SU-DHL-6 (cell line): ENCODE results near the gene PTCRA.

ENCODE experiments used
- H2AFZ ChIP-seq: fragments of 200-600 bp; sonication (generic); 2 replicates; pipeline ENCODE4 v1.6.1; 2014; ENCODE audit warnings: low read depth, mild to moderate bottlenecking, moderate library complexity, mixed read lengths, antibody characterized with exemption, low read length; ENCODE audit not compliant: severe bottlenecking
- H3F3A ChIP-seq: fragments of 200-600 bp; shearing (Covaris generic); 2 replicates; pipeline ENCODE4 v1.6.0; 2016; ENCODE audit warnings: antibody characterized with exemption, mild to moderate bottlenecking; ENCODE audit not compliant: insufficient read depth
- H3K27ac ChIP-seq: fragments of 200-600 bp; sonication (generic); 2 replicates; pipeline ENCODE4 v1.5.1; 2016; ENCODE audit warnings: low read depth, mild to moderate bottlenecking, low read length, moderate library complexity, mixed read lengths
- H3K27me3 ChIP-seq: fragments of 200-600 bp; sonication (generic), shearing (Covaris generic); 2 replicates; pipeline ENCODE4 v1.6.0; 2014; ENCODE audit warnings: mild to moderate bottlenecking, low read length
- H3K36me3 ChIP-seq: fragments of 200-600 bp; sonication (generic); 2 replicates; pipeline ENCODE4 v1.6.1; 2014; ENCODE audit warnings: mild to moderate bottlenecking, low read length, mixed read lengths
- H3K4me2 ChIP-seq: fragments of 300-600, 200-600 bp; shearing (Covaris generic), sonication (generic); 2 replicates; pipeline ENCODE4 v1.6.0; 2014; ENCODE audit warnings: low read length, low read depth, mild to moderate bottlenecking; ENCODE audit not compliant: poor library complexity, severe bottlenecking
- H3K4me3 ChIP-seq: fragments of 200-600 bp; sonication (generic); 2 replicates; pipeline ENCODE4 v1.5.1; 2014; ENCODE audit warnings: antibody characterized with exemption, low read length, mild to moderate bottlenecking, mixed read lengths; ENCODE audit not compliant: insufficient read depth, poor library complexity, severe bottlenecking
- H3K79me2 ChIP-seq: fragments of 200-600 bp; sonication (generic); 2 replicates; pipeline ENCODE4 v1.6.1; 2014; ENCODE audit warnings: mild to moderate bottlenecking, low read length, moderate library complexity; ENCODE audit not compliant: insufficient read depth
- H3K9ac ChIP-seq: fragments of 200-600 bp; sonication (generic); 2 replicates; pipeline ENCODE4 v1.7.0; 2014; ENCODE audit warnings: mild to moderate bottlenecking, low read length
- H3K9me2 ChIP-seq: fragments of 200-600 bp; sonication (generic); replicated peaks from 2 replicates; pipeline ENCODE4 v1.6.1; 2014; ENCODE audit warnings: low read length; ENCODE audit not compliant: insufficient read depth
- H3K9me3 ChIP-seq: fragments of 200-600 bp; sonication (generic); 2 replicates; pipeline ENCODE4 v1.6.1; 2014; ENCODE audit warnings: low read length, mixed read lengths; ENCODE audit not compliant: insufficient read depth
- H4K20me1 ChIP-seq: fragments of 200-600 bp; sonication (generic); 2 replicates; pipeline ENCODE4 v1.6.1; 2014; ENCODE audit warnings: low read depth, mild to moderate bottlenecking, antibody characterized with exemption, low read length, moderate library complexity, mixed read lengths
- CTCF ChIP-seq: fragments of 200-600 bp; sonication (generic); IDR thresholded peaks from one replicate; pipeline ENCODE4 v1.5.1; 2017; ENCODE audit warnings: antibody characterized with exemption, mild to moderate bottlenecking, low read length, moderate library complexity; ENCODE audit not compliant: insufficient read depth, poor library complexity, severe bottlenecking
- EZH2phosphoT487 ChIP-seq: fragments of 200-600 bp; sonication (generic), shearing (Covaris generic); conservative IDR thresholded peaks from 2 replicates; pipeline ENCODE4 v1.6.1; 2018; ENCODE audit warnings: mild to moderate bottlenecking, antibody characterized with exemption, low read length, moderate library complexity, mixed read lengths

Gene PTCRA

GRCh38 chr6:42932412-42932811 is 16.6 kb downstream of the PTCRA start:
- Histone ChIP-seq H3K27ac (no peak overlapping the region), H3F3A (peaks cover 22% of the 10 kb centered on the region), H3K9me2 (no peaks in the 10 kb centered on the region), H3K4me3 (no peak overlapping the region), H3K4me2 (peak overlapping the region; percentile 16), H3K9me3 (no peaks in the 10 kb centered on the region), H3K36me3 (peaks cover 9% of the 10 kb centered on the region; the same call in 1 of the 2 replicates), H4K20me1 (no peaks in the 10 kb centered on the region; the same call in 1 of the 2 replicates), H3K9ac (no peak overlapping the region), H3K79me2 (peaks cover 59% of the 10 kb centered on the region), H2AFZ (no peak overlapping the region), H3K27me3 (no peaks in the 10 kb centered on the region)
- TF ChIP-seq EZH2phosphoT487 (no peak), CTCF (no peak)

- no peaks in the 10 kb centered on the region for H3K9me2 ChIP-seq
- H3K4me3 ChIP-seq: no peak overlapping the region
- H3K9ac ChIP-seq: no peak overlapping the region
- H2AFZ ChIP-seq: no peak overlapping the region
- TF ChIP-seq EZH2phosphoT487: no peak
- TF ChIP-seq CTCF: no peak
- H3K27ac ChIP-seq: no peak overlapping the region
- peaks cover 21% of the 10 kb centered on the region for H3F3A ChIP-seq
- H3K79me2 ChIP-seq: peaks cover 59% of the 10 kb centered on the region
- no peaks in the 10 kb centered on the region for H3K9me3 ChIP-seq
- H3K36me3 ChIP-seq: peaks cover 9% of the 10 kb centered on the region; the same call in 1 of the 2 replicates
- no peak overlapping the region for H3K4me2 ChIP-seq
- no peaks in the 10 kb centered on the region for H3K27me3 ChIP-seq
- H4K20me1 ChIP-seq: no peaks in the 10 kb centered on the region; the same call in 1 of the 2 replicates
Observed at GRCh38 chr6:42933205-42933604, 17.4 kb downstream of the PTCRA start.

GRCh38 chr6:42935322-42935721 is 19.5 kb downstream of the PTCRA start:
- TF ChIP-seq CTCF: no peak
- no peak for TF ChIP-seq EZH2phosphoT487
- Histone ChIP-seq H3K4me2 (no peak overlapping the region), H3K79me2 (peaks cover 55% of the 10 kb centered on the region), H3K9me3 (no peaks in the 10 kb centered on the region), H3K4me3 (no peak overlapping the region), H3K9ac (no peak overlapping the region), H3K9me2 (no peaks in the 10 kb centered on the region), H3K27ac (no peak overlapping the region), H3F3A (peaks cover 4% of the 10 kb centered on the region), H3K36me3 (peaks cover 9% of the 10 kb centered on the region; the same call in 1 of the 2 replicates), H3K27me3 (no peaks in the 10 kb centered on the region), H4K20me1 (no peaks in the 10 kb centered on the region; the same call in 1 of the 2 replicates), H2AFZ (no peak overlapping the region)
